CD4-positive, alpha-beta T cell treated with Interleukin-4 for 1 hour (primary cell): ENCODE results near the gene CTNNA3.
"Not testable (repeated sequence)": the region's sequence is repeated elsewhere in the genome, so short reads cannot be mapped to it uniquely, and the experiment has no call there.

Source experiments
- DNase-seq, 2 donors: peaks; one replicate each; pipeline ENCODE4 v3.0.0-alpha.2; 2020 to 2022

Gene CTNNA3

GRCh38 chr10:66505003-66505657 lies 1190.9 kb downstream of the CTNNA3 start:
- DNase-seq, result no peak

GRCh38 chr10:66501356-66501755 lies 1194.6 kb downstream of the CTNNA3 start:
- DNase-seq, result no peak

- no peak for DNase-seq
These were observed 1212.0 kb downstream of the CTNNA3 start for GRCh38 chr10:66483966-66484365.

DNA sequence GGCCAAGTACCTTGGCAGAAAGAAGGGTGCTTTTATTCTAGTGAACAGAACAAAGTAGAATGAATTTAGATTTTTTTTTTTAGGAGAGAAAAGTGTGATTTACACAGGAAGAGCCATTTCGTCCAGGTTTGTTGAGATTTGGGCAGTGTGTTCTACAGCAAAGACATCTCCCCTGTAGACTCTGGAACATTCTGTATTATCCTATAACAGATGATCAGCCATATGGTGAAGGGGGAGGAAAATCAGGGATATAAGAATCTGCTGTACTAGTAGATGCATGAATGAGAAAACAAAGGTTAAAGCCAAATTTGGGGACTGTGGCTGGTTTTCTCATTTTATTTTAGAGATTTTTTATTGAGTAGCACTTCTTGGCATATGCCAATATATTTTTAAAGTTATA lies 1223.8 kb downstream of the CTNNA3 start:
- no peak for DNase-seq

DNA sequence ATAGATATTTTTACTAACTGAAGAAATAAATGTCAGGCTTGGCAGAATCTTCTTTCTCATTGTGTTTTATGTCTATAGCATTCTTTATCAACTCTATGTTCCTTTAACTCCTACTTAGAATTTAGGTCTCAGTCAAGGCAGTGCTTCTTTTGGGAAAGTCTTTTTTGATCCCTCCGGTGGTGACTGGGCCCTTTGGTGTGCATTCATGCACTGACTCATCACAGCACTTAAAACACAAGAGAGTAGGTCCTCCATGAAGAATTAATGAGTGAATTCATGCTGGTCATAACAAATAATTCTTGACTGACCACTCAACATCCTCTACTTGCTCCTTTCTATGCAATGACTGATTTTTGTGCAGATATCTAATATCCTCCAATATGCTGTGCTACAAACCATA lies 1229.0 kb downstream of the CTNNA3 start:
- no peak for DNase-seq

GRCh38 chr10:66466622-66467021 lies 1229.4 kb downstream of the CTNNA3 start:
- DNase-seq, result no peak

GRCh38 chr10:66463611-66464010 lies 1232.4 kb downstream of the CTNNA3 start:
- no peak for DNase-seq

- no peak for DNase-seq
These were observed 1238.4 kb downstream of the CTNNA3 start for GRCh38 chr10:66457629-66458028.

- no peak for DNase-seq
These were observed 1240.7 kb downstream of the CTNNA3 start for GRCh38 chr10:66455304-66455703.

DNA sequence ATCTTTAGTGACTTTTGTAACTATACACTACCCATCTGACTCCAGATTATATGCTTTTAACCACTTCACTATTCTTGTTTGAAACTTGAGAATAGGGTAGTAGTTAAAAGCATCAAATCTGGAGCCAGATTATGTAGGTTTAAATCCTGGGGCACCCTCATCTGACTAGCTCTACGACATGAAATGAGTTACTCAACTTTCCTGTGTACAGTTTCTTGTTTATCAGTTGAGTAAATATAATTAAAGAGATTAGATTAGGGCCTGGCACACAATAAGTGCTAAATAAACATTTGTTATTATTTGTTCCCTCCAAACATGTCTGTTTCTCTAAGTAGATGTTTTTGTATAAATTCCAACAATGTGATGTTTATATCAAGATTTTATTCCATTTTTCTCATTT lies 1255.4 kb downstream of the CTNNA3 start:
- DNase-seq, result no peak

- DNase-seq, result no peak
These were observed 1281.1 kb downstream of the CTNNA3 start for GRCh38 chr10:66414943-66415342.

DNA sequence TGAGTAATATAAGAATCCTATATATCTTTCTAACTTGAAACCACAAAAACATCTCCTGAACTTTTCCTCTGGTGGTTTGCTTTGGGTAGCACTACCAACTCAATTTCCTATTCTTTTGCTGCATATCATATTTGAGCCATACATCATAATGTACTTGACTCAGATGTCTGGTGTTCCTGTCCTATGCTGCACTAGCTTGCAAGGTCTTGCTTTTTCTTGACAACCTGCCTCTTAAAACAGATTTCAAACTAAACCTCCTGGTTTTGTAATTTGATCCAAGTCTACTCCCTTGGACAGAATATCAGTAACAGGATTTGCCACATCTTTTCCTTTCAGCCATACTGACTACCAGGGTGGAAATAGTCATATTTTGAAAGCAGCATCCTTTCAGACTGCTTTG lies 1290.4 kb downstream of the CTNNA3 start:
- DNase-seq, result no peak

DNA sequence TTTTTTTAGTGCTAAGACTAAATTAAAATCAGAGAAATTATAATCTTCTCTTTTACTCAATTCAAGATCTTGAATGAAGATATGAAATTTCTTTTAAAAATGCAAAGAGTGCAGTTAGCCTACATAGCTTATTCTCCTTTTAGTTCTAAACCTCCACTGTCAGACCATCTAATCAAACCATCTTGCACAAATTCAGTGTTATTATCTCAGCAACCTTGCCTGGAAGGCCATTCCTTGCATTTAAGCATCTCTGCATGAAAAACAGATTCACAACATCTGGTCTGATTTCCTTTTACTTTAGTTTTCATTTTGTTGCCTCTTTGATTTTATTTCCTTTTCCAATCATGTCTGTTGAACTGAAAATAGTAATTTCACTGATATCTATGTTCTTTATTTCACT lies 1297.3 kb downstream of the CTNNA3 start:
- DNase-seq, result no peak

- DNase-seq, result no peak
These were observed 1301.5 kb downstream of the CTNNA3 start for GRCh38 chr10:66394342-66395063.

- DNase-seq, result no peak
These were observed 1305.1 kb downstream of the CTNNA3 start for GRCh38 chr10:66390926-66391325.

GRCh38 chr10:66381045-66381444 lies 1315.0 kb downstream of the CTNNA3 start:
- no peak for DNase-seq

- DNase-seq, result no peak
These were observed 1317.7 kb downstream of the CTNNA3 start for GRCh38 chr10:66378117-66378876.

DNA sequence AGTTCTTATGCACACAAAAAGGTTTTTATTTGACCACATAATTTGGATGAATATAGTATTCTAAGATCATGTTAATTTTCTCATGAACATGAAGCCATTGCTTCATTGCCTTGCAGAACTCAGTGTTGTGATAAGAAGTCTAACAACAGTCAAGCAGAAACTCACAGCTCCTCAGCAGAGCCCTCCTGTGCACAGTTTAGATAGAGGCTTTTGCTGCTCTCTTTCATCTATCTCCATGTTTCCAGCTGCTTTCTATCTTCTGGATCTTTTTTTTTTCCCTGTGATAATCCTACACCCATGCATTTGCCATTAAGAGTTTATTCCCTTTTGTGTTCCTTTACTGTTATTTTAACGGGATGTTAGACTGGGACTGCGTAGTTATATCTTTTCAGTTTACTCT lies 1327.8 kb downstream of the CTNNA3 start:
- no peak for DNase-seq

DNA sequence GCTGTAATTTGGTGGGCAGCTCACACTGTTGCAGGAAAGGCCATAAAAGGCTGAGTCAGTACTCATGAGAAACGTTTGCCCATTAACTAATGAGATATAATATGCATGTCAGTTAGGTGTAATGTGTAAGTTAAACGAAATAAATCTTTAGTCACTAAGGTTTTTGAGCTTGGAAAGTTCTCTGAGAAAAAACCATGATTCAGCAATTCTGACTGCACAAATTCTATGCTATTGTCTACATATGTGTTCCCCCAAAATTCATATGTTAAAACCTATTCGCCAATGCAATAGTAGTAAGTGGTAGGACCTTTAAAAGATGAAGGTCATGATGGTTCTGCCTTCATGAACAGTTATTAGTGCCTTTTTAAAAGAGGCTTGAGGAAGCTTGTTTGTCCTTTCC lies 1329.8 kb downstream of the CTNNA3 start:
- no peak for DNase-seq

- DNase-seq, result no peak
These were observed 1330.3 kb downstream of the CTNNA3 start for GRCh38 chr10:66365686-66366085.

- no peak for DNase-seq
These were observed 1333.5 kb downstream of the CTNNA3 start for GRCh38 chr10:66362522-66362921.

- DNase-seq, result not testable (repeated sequence)
These were observed 1342.2 kb downstream of the CTNNA3 start for GRCh38 chr10:66353822-66354221.

DNA sequence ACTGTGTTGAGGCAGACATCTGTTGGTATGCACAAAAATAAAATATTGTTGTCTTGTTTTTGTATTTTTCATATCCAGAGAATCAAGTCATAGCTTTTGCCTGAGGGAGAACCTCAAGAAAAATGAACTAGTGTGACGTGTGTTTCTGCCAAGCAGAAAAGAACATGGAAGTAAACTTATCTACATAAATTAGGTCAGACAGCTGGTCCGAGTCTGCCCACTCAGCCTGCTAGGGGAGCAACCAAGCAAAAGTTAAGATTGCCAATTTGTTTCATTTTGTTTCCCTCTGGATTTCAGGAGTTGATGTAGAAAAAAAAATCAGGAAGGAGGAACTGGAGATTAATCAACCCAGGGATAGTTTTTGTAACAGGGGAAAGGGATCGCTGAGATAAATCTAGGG lies 1342.6 kb downstream of the CTNNA3 start:
- no peak for DNase-seq
